ENCODE measurements around the gene MED22.
"Not testable (repeated sequence)": the region's sequence is repeated elsewhere in the genome, so short reads cannot be mapped to it uniquely, and the experiment has no call there.

Gene MED22

GRCh38 chr9:133379153-133380086 is 31.5 kb upstream of the MED22 start:
- no peak overlapping the region for H3K4me3 ChIP-seq (replicated peaks; ENCODE audit: insufficient read depth, low read length)
- no peaks in the 10 kb centered on the region for H3K27me3 ChIP-seq (ENCODE audit: insufficient read depth, poor library complexity, severe bottlenecking)
- TF ChIP-seq POLR2AphosphoS5 (IDR thresholded peaks at IDR 0.05; ENCODE audit: low read depth) (no peak), GABPA (IDR thresholded peaks at IDR 0.05; ENCODE audit: low read depth) (no peak), CTCF (IDR thresholded peaks at IDR 0.05; ENCODE audit: insufficient read depth, low read length) (no peak), REST (IDR thresholded peaks at IDR 0.05; ENCODE audit: insufficient replicate concordance, low read depth) (no peak), SPI1 (IDR thresholded peaks at IDR 0.05; ENCODE audit: borderline replicate concordance, low read depth) (no peak)
- H3K27ac ChIP-seq (replicated peaks), result no peak overlapping the region
- no peak for DNase-seq (ENCODE audit: low read depth in 1 of 2, low spot score in 1 of 2)

GRCh38 chr9:133378408-133378962 is 30.6 kb upstream of the MED22 start:
- Histone ChIP-seq H3K27me3 (ENCODE audit: insufficient read depth, poor library complexity, severe bottlenecking) (no peaks in the 10 kb centered on the region), H3K27ac (replicated peaks) (no peak overlapping the region), H3K4me3 (replicated peaks; ENCODE audit: insufficient read depth, low read length) (no peak overlapping the region)
- no peak for TF ChIP-seq POLR2AphosphoS5 (IDR thresholded peaks at IDR 0.05; ENCODE audit: low read depth)
- TF ChIP-seq SPI1 (IDR thresholded peaks at IDR 0.05; ENCODE audit: borderline replicate concordance, low read depth), result no peak
- TF ChIP-seq GABPA (IDR thresholded peaks at IDR 0.05; ENCODE audit: low read depth), result no peak
- no peak for TF ChIP-seq REST (IDR thresholded peaks at IDR 0.05; ENCODE audit: insufficient replicate concordance, low read depth)
- no peak for TF ChIP-seq CTCF (IDR thresholded peaks at IDR 0.05; ENCODE audit: insufficient read depth, low read length)
- DNase-seq (ENCODE audit: low read depth in 1 of 2, low spot score in 1 of 2), result peak in 1 of 2 experiments; percentile 35

GRCh38 chr9:133377721-133378216 is 29.8 kb upstream of the MED22 start:
- no peak overlapping the region for H3K27ac ChIP-seq (replicated peaks)
- TF ChIP-seq SPI1 (IDR thresholded peaks at IDR 0.05; ENCODE audit: borderline replicate concordance, low read depth) (no peak), GABPA (IDR thresholded peaks at IDR 0.05; ENCODE audit: low read depth) (no peak), POLR2AphosphoS5 (IDR thresholded peaks at IDR 0.05; ENCODE audit: low read depth) (no peak), CTCF (IDR thresholded peaks at IDR 0.05; ENCODE audit: insufficient read depth, low read length) (no peak), REST (IDR thresholded peaks at IDR 0.05; ENCODE audit: insufficient replicate concordance, low read depth) (no peak)
- no peak overlapping the region for H3K4me3 ChIP-seq (replicated peaks; ENCODE audit: insufficient read depth, low read length)
- no peaks in the 10 kb centered on the region for H3K27me3 ChIP-seq (ENCODE audit: insufficient read depth, poor library complexity, severe bottlenecking)
- DNase-seq (ENCODE audit: low read depth in 1 of 2, low spot score in 1 of 2), result no peak

- H3K4me3 ChIP-seq (replicated peaks; ENCODE audit: insufficient read depth, low read length); H3K27ac ChIP-seq (replicated peaks); DNase-seq (ENCODE audit: low read depth in 1 of 2, low spot score in 1 of 2); H3K27me3 ChIP-seq (ENCODE audit: insufficient read depth, poor library complexity, severe bottlenecking): not testable (repeated sequence)
Measured at GRCh38 chr9:133377280-133377679, 29.3 kb upstream of the MED22 start.

All from HL-60 (cell line).